Measurements from ENCODE around the gene PRR5L. TPM values are rescaled to one million over a fixed set of nuclear protein-coding genes. Genes with fewer than 3 reads are reported as not detected.
"Not testable (repeated sequence)": the region's sequence is repeated elsewhere in the genome, so short reads cannot be mapped to it uniquely, and the experiment has no call there.

PRR5L gene
- polyA plus RNA-seq, 1 donor (not counting 4 experiments of a cell fraction or from before 2014, with no cell fraction given) = 20.1 TPM

DNA sequence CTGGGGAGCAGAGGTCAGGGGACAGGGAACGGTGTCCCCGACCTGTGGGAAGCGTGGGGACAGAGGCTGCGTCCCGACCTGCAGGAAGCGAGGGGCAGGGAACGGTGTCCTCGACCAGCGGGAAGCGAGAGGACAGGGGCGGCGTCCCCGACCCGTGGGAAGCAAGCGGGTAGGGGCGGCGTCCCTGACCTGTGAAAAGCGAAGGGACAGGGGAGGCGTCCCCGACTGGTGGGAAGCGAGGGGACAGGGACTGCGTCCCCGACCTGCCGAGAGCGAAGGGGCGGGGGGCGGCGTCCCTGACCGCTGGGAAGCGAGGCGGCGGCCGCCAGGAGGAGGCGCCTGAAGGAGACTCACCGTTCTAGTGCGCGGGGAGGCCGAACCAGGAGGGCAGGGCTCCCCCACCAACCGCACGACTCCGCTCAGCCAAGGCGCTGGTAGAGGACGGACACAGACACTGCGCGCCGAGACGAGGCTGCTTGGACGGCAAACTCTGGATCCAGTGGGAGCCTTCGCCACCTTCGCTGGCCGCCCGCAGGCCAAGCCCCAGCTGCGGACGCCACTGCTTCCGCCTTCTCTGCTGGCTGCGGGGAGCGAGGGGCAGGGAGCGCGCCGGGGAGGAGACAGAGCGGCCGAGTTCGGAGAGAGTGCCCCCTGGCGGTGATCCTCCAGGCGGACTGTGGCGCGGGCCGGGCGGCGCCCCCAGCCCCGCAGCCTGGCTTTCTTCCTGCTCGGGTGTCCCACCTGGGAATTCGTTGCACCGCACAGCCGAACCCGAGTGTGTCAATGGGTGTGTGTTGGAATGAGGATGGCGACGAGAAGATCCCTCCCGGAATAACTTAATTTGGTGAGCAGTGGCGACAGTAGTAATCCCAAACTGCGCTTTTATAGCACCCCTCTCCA, 213.9 kb downstream of the PRR5L start, which contains the start of gene TRAF6:
Gene TRAF6 (minus strand): TSS at position 579 of the 900 bp plus-strand sequence. CDS start 8,757 bp downstream, outside the sequence.
- dilution Hi-C loops (cut with MboI; ENCODE audit: extremely low pct_ligation_motif_present, low sequenced_read_pairs) = no loop called here
- no peak for DNase-seq (ENCODE audit: low read depth, low spot score)
- peaks cover 43% of the 10 kb centered on the region for H3K79me2 ChIP-seq (ENCODE audit: control insufficient read depth, insufficient read depth, low read length)

DNA sequence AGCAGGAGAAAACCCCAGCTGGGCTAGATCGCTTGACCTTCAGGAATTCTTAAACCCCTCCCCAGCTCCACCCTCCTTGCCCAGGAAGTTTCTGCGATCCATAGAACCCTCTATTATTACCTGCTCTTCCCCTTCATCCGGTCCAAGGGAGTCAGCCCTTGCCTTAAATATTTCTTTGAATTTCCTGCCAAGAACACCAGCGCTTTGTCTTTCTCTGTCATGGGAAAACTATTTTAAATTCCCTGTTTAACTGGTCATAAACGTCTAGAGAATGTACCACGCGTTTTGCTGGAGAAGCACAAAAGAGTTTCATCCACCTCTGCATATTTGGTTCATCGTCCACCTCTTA, 214.5 kb downstream of the PRR5L start:
- FAIRE-seq (no peak), DNase-seq (ENCODE audit: low read depth, low spot score) (no peak)
- Histone ChIP-seq H3K9ac (ENCODE audit: control insufficient read depth, extremely low read depth, insufficient read depth, low read length) (peak overlapping the region; percentile 95), H3K27me3 (ENCODE audit: control insufficient read depth, extremely low read depth, insufficient read depth, low read length) (no peaks in the 10 kb centered on the region), H3K4me2 (ENCODE audit: control insufficient read depth, extremely low read depth, insufficient read depth, low read depth, low read length) (peak overlapping the region; percentile 75), H3K9me1 (ENCODE audit: control insufficient read depth, extremely low read depth, insufficient read depth, low read length) (no peaks in the 10 kb centered on the region), H3K27ac (ENCODE audit: control insufficient read depth, insufficient read depth, low read length) (peak overlapping the region; percentile 91), H3K36me3 (ENCODE audit: control insufficient read depth in 2 of 2, extremely low read depth in 1 of 2, insufficient read depth in 2 of 2, low read length in 2 of 2) (no peaks in the 10 kb centered on the region), H3K4me1 (ENCODE audit: control insufficient read depth, extremely low read depth, insufficient read depth, low read length) (peaks cover 15% of the 10 kb centered on the region), H2AFZ (ENCODE audit: control insufficient read depth, low read length) (peak overlapping the region; percentile 98), H3K4me3 (ENCODE audit: control insufficient read depth in 2 of 3, extremely low read depth in 1 of 3, insufficient read depth in 2 of 3, low read depth in 1 of 3, low read length in 3 of 3) (peak overlapping the region; percentile 92 to 96 (median 95)), H3K79me2 (ENCODE audit: control insufficient read depth, insufficient read depth, low read length) (peaks cover 37% of the 10 kb centered on the region), H4K20me1 (ENCODE audit: control insufficient read depth, extremely low read depth, insufficient read depth, low read length) (no peaks in the 10 kb centered on the region), H3K9me3 (ENCODE audit: control insufficient read depth, low read depth, low read length) (peaks cover 1% of the 10 kb centered on the region)
- TF ChIP-seq EZH2 (IDR thresholded peaks at IDR 0.05; ENCODE audit: low read length) = no peak
- TF ChIP-seq, protein P1, sequence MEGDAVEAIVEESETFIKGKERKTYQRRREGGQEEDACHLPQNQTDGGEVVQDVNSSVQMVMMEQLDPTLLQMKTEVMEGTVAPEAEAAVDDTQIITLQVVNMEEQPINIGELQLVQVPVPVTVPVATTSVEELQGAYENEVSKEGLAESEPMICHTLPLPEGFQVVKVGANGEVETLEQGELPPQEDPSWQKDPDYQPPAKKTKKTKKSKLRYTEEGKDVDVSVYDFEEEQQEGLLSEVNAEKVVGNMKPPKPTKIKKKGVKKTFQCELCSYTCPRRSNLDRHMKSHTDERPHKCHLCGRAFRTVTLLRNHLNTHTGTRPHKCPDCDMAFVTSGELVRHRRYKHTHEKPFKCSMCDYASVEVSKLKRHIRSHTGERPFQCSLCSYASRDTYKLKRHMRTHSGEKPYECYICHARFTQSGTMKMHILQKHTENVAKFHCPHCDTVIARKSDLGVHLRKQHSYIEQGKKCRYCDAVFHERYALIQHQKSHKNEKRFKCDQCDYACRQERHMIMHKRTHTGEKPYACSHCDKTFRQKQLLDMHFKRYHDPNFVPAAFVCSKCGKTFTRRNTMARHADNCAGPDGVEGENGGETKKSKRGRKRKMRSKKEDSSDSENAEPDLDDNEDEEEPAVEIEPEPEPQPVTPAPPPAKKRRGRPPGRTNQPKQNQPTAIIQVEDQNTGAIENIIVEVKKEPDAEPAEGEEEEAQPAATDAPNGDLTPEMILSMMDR (optimal IDR thresholded peaks at IDR 0.05 in 1 of 3, IDR thresholded peaks at IDR 0.05 in 1 of 3, conservative IDR thresholded peaks at IDR 0.05 in 1 of 3; ENCODE audit: extremely low read depth in 1 of 3, insufficient read depth in 2 of 3, low read length in 3 of 3) = no peak
- dilution Hi-C loops (cut with MboI; ENCODE audit: extremely low pct_ligation_motif_present, low sequenced_read_pairs) = no loop called here

More for the DNA sequence above, 213.9 kb downstream of the PRR5L start, which contains the start of gene TRAF6:
- Histone ChIP-seq H3K9me1 (ENCODE audit: control insufficient read depth, extremely low read depth, insufficient read depth, low read length) (no peaks in the 10 kb centered on the region), H3K4me2 (ENCODE audit: control insufficient read depth, extremely low read depth, insufficient read depth, low read depth, low read length) (peak within 1 kb of the TSS; percentile 80), H3K4me1 (ENCODE audit: control insufficient read depth, extremely low read depth, insufficient read depth, low read length) (peaks cover 15% of the 10 kb centered on the region), H2AFZ (ENCODE audit: control insufficient read depth, low read length) (peak within 1 kb of the TSS; percentile 99), H4K20me1 (ENCODE audit: control insufficient read depth, extremely low read depth, insufficient read depth, low read length) (no peaks in the 10 kb centered on the region), H3K4me3 (ENCODE audit: control insufficient read depth in 2 of 3, extremely low read depth in 1 of 3, insufficient read depth in 2 of 3, low read depth in 1 of 3, low read length in 3 of 3) (peak within 1 kb of the TSS; percentile 92 to 96 (median 95)), H3K27ac (ENCODE audit: control insufficient read depth, insufficient read depth, low read length) (peak within 1 kb of the TSS; percentile 91), H3K9ac (ENCODE audit: control insufficient read depth, extremely low read depth, insufficient read depth, low read length) (peak within 1 kb of the TSS; percentile 95), H3K36me3 (ENCODE audit: control insufficient read depth in 2 of 2, extremely low read depth in 1 of 2, insufficient read depth in 2 of 2, low read length in 2 of 2) (no peaks in the 10 kb centered on the region), H3K27me3 (ENCODE audit: control insufficient read depth, extremely low read depth, insufficient read depth, low read length) (no peaks in the 10 kb centered on the region), H3K9me3 (ENCODE audit: control insufficient read depth, low read depth, low read length) (peaks cover 1% of the 10 kb centered on the region)
- no peak for FAIRE-seq
- TF ChIP-seq, protein P1 (optimal IDR thresholded peaks at IDR 0.05 in 1 of 3, IDR thresholded peaks at IDR 0.05 in 1 of 3, conservative IDR thresholded peaks at IDR 0.05 in 1 of 3; ENCODE audit: extremely low read depth in 1 of 3, insufficient read depth in 2 of 3, low read length in 3 of 3) = peak; percentile 70 to 90 (median 88)
- TF ChIP-seq EZH2 (IDR thresholded peaks at IDR 0.05; ENCODE audit: low read length) = no peak

DNA sequence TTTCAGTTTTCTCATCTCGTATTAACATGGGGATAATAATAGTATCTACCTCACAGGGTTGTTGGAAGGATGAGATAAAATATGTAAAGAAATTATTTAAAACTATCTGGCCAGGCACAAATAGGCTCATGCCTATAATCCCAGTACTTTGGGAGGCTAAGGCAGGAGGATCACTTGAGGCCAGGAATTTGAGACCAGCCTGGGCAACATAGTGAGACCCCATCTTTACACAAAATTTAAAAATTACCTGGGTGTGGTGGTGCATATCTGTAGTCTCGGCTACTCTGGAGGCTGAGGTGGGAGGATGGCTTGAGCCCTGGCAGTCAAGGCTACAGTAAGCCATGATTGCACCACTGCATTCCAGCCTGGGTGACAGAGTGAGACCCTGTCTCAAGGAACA, 215.0 kb downstream of the PRR5L start:
- H3K9me3 ChIP-seq (ENCODE audit: control insufficient read depth, low read depth, low read length); H4K20me1 ChIP-seq (ENCODE audit: control insufficient read depth, extremely low read depth, insufficient read depth, low read length); H3K27me3 ChIP-seq (ENCODE audit: control insufficient read depth, extremely low read depth, insufficient read depth, low read length); H3K27ac ChIP-seq (ENCODE audit: control insufficient read depth, insufficient read depth, low read length); dilution Hi-C loops (cut with MboI; ENCODE audit: extremely low pct_ligation_motif_present, low sequenced_read_pairs); DNase-seq (ENCODE audit: low read depth, low spot score); FAIRE-seq; H3K9me1 ChIP-seq (ENCODE audit: control insufficient read depth, extremely low read depth, insufficient read depth, low read length); H3K36me3 ChIP-seq (ENCODE audit: control insufficient read depth in 2 of 2, extremely low read depth in 1 of 2, insufficient read depth in 2 of 2, low read length in 2 of 2): not testable (repeated sequence)
- H3K4me2 ChIP-seq (ENCODE audit: control insufficient read depth, extremely low read depth, insufficient read depth, low read depth, low read length) = peak overlapping the region; percentile 75
- peak overlapping the region; percentile 95 for H3K9ac ChIP-seq (ENCODE audit: control insufficient read depth, extremely low read depth, insufficient read depth, low read length)
- H2AFZ ChIP-seq (ENCODE audit: control insufficient read depth, low read length) = peak overlapping the region; percentile 98
- peak overlapping the region; percentile 92 to 96 (median 95) for H3K4me3 ChIP-seq (ENCODE audit: control insufficient read depth in 2 of 3, extremely low read depth in 1 of 3, insufficient read depth in 2 of 3, low read depth in 1 of 3, low read length in 3 of 3)
- H3K79me2 ChIP-seq (ENCODE audit: control insufficient read depth, insufficient read depth, low read length) = peaks cover 32% of the 10 kb centered on the region
- H3K4me1 ChIP-seq (ENCODE audit: control insufficient read depth, extremely low read depth, insufficient read depth, low read length) = peaks cover 11% of the 10 kb centered on the region
